MM.1S (cell line): ENCODE measurements around the gene IL9R.
"Not testable (repeated sequence)": the region's sequence is repeated elsewhere in the genome, so short reads cannot be mapped to it uniquely, and the experiment has no call there.

Experiments used
- DNase-seq: peaks from one replicate; pipeline ENCODE4 v3.0.0-alpha.2; 2015
- H2AFZ ChIP-seq: fragments of 300-600 bp; sonication (generic); 2 replicates; pipeline ENCODE4 v1.6.0; 2016; ENCODE audit warnings: antibody characterized with exemption, low read length
- H3F3A ChIP-seq: fragments of 300-600 bp; sonication (generic); 2 replicates; pipeline ENCODE4 v1.6.1; 2016; ENCODE audit warnings: mild to moderate bottlenecking, antibody characterized with exemption, low read length, moderate library complexity, mixed read lengths; ENCODE audit not compliant: insufficient read depth
- H3K27ac ChIP-seq: fragments of 300-600 bp; sonication (generic); 2 replicates; pipeline ENCODE4 v1.5.1; 2016; ENCODE audit warnings: mild to moderate bottlenecking, low read length
- H3K27me3 ChIP-seq: fragments of 300-600 bp; sonication (generic); replicated peaks from 2 replicates; pipeline ENCODE4 v1.6.0; 2016; ENCODE audit warnings: low read length; ENCODE audit not compliant: insufficient read depth
- H3K36me3 ChIP-seq: fragments of 300-600 bp; sonication (generic); replicated peaks from 2 replicates; pipeline ENCODE4 v1.6.1; 2016; ENCODE audit warnings: mild to moderate bottlenecking, low read length, mixed read lengths; ENCODE audit not compliant: insufficient read depth
- H3K4me1 ChIP-seq: fragments of 300-600 bp; sonication (generic); 2 replicates; pipeline ENCODE4 v1.6.1; 2016; ENCODE audit warnings: low read length, mixed read lengths
- H3K4me2 ChIP-seq: fragments of 300-600 bp; sonication (generic); 2 replicates; pipeline ENCODE4 v1.6.0; 2016; ENCODE audit warnings: low read depth, low read length
- H3K4me3 ChIP-seq: fragments of 300-600 bp; sonication (generic); 2 replicates; pipeline ENCODE4 v1.5.1; 2016; ENCODE audit warnings: low read length, mixed read lengths
- H3K79me2 ChIP-seq: fragments of 300-600 bp; sonication (generic); 2 replicates; pipeline ENCODE4 v1.6.1; 2016; ENCODE audit warnings: mixed run types, low read length, mixed read lengths
- H3K9ac ChIP-seq: fragments of 300-600 bp; sonication (generic); 2 replicates; pipeline ENCODE4 v1.6.1; 2016; ENCODE audit warnings: low read length, mixed read lengths
- H3K9me2 ChIP-seq: fragments of 300-600 bp; sonication (generic); replicated peaks from 2 replicates; pipeline ENCODE4 v1.6.1; 2016; ENCODE audit warnings: mild to moderate bottlenecking, low read length, mixed read lengths; ENCODE audit not compliant: insufficient read depth
- H3K9me3 ChIP-seq: fragments of 300-600 bp; sonication (generic); replicated peaks from 2 replicates; pipeline ENCODE4 v1.6.1; 2016; ENCODE audit warnings: mild to moderate bottlenecking, low read length, mixed read lengths; ENCODE audit not compliant: insufficient read depth
- H4K20me1 ChIP-seq: fragments of 300-600 bp; sonication (generic); 2 replicates; pipeline ENCODE4 v1.6.1; 2016; ENCODE audit warnings: mild to moderate bottlenecking, low read length, moderate library complexity, mixed read lengths; ENCODE audit not compliant: insufficient read depth
- CTCF ChIP-seq: fragments of 300-600 bp; sonication (generic); IDR thresholded peaks from 2 replicates; pipeline ENCODE4 v1.5.1; 2016; ENCODE audit warnings: antibody characterized with exemption, low read length, mixed read lengths
- EZH2 ChIP-seq: fragments of 300-600 bp; sonication (generic); optimal IDR thresholded peaks from 2 replicates; pipeline ENCODE3; 2017; ENCODE audit warnings: low read depth, mild to moderate bottlenecking, antibody characterized with exemption, low read length, mixed read lengths
- EZH2phosphoT487 ChIP-seq: fragments of 300-600 bp; sonication (generic); IDR thresholded peaks from 2 replicates; pipeline ENCODE4 v1.6.1; 2018; ENCODE audit warnings: antibody characterized with exemption, low read length

The IL9R gene

GRCh38 chrX:155968791-155969190, 28.7 kb upstream of the IL9R start:
- no peak for DNase-seq
- Histone ChIP-seq H3K9ac (no peak overlapping the region), H3K36me3 (no peaks in the 10 kb centered on the region), H3K4me3 (no peak overlapping the region), H3K27ac (no peak overlapping the region), H4K20me1 (no peaks in the 10 kb centered on the region), H3K4me2 (no peak overlapping the region), H3K9me2 (no peaks in the 10 kb centered on the region), H2AFZ (no peak overlapping the region), H3K4me1 (no peaks in the 10 kb centered on the region), H3K27me3 (no peaks in the 10 kb centered on the region), H3K79me2 (no peaks in the 10 kb centered on the region), H3F3A (no peaks in the 10 kb centered on the region), H3K9me3 (no peaks in the 10 kb centered on the region)
- TF ChIP-seq EZH2phosphoT487 (no peak), EZH2 (no peak), CTCF (no peak)

GRCh38 chrX:155971658-155972057, 25.8 kb upstream of the IL9R start:
- not testable (repeated sequence) for H3K9me2 ChIP-seq, H3K9me3 ChIP-seq, H3K27me3 ChIP-seq, H2AFZ ChIP-seq, H3F3A ChIP-seq, H3K4me3 ChIP-seq, DNase-seq, H3K36me3 ChIP-seq, H3K27ac ChIP-seq, H4K20me1 ChIP-seq, H3K79me2 ChIP-seq, H3K4me1 ChIP-seq, H3K9ac ChIP-seq, H3K4me2 ChIP-seq

GRCh38 chrX:155972241-155972640, 25.3 kb upstream of the IL9R start:
- H3K36me3 ChIP-seq, H3K4me3 ChIP-seq: not testable (repeated sequence)

GRCh38 chrX:155983326-155983725, 14.2 kb upstream of the IL9R start:
- H3K27me3 ChIP-seq = no peaks in the 10 kb centered on the region
- TF ChIP-seq EZH2phosphoT487 (no peak), CTCF (no peak), EZH2 (no peak)
- H3K9me2 ChIP-seq = no peaks in the 10 kb centered on the region
- no peaks in the 10 kb centered on the region for H4K20me1 ChIP-seq
- H3K36me3 ChIP-seq = no peaks in the 10 kb centered on the region
- H3K4me3 ChIP-seq = no peak overlapping the region
- no peaks in the 10 kb centered on the region for H3K9me3 ChIP-seq
- no peak overlapping the region for H3K4me2 ChIP-seq
- H3K27ac ChIP-seq = no peak overlapping the region
- no peak overlapping the region for H3K9ac ChIP-seq
- H3F3A ChIP-seq = no peaks in the 10 kb centered on the region
- no peak overlapping the region for H2AFZ ChIP-seq
- no peak for DNase-seq
- H3K79me2 ChIP-seq = no peaks in the 10 kb centered on the region
- H3K4me1 ChIP-seq = no peaks in the 10 kb centered on the region

More at GRCh38 chrX:155972241-155972640, 25.3 kb upstream of the IL9R start:
- H3K79me2 ChIP-seq, H4K20me1 ChIP-seq, H3F3A ChIP-seq, H3K4me1 ChIP-seq, H3K9me2 ChIP-seq, H2AFZ ChIP-seq, H3K4me2 ChIP-seq, H3K9ac ChIP-seq, H3K27me3 ChIP-seq, H3K9me3 ChIP-seq, H3K27ac ChIP-seq, DNase-seq: not testable (repeated sequence)
